ENCODE measurements around the gene NOTCH2. TPM values are rescaled to one million over a fixed set of nuclear protein-coding genes. Genes with fewer than 3 reads are reported as not detected.

The NOTCH2 gene
- polyA plus RNA-seq, 3 donors = 6.4 to 29.0 (median 15.4) TPM

DNA sequence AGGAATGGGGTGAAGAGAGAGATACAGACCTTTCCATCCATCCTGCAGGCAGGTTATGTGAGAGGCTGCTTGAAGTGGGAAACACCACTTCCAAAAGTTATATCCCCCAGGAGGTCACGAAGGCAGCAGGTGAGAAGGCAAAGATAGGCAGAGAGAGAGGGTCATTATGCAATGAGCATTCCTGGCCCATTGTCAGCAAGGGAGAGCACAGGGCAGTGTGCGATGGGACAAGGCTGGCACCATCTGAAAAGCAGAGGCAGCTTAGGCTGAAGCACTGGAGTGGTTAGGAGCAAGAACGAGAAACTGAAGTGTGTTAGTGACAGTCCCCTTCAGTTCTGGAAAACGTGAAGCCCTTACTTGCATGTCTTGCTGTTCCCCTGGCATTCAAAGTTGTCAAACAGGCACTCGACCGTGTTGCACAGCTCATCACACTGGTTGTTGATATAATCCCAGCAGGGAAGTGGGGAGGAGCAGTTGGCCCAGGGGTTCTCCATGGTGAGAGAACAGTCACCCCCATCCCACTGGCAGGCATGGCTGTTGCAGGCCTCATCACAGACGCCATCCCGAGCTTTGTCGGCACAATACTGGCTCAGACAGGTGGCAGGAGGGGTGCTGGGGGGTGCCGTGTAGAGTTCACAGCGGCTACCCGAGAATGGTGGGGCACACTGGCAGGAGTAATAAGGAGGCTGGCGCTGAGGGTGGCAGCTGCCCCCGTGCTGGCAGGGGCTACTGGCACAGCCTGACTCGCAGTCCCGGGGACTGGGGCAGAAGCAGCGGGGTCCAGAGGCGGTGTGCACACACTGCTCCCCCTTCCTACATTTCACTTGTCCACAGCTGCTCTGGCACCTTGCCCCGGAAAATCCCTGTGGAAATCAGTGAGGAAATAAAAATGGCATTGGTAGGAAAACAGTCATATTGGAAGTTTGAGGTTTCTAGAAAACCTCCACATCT is 144.2 kb downstream of the NOTCH2 start:
- 80 to 83% (median 82%) methylated on average over 19 of the region's 19 CpGs for WGBS, 3 donors
- H3K27ac ChIP-seq (ENCODE audit: low read depth, low read length) = no peak overlapping the region

GRCh38 chr1:119920104-119920968 is 149.1 kb downstream of the NOTCH2 start:
- WGBS, 3 donors = 83 to 92% (median 91%) methylated on average over 8 of the region's 8 CpGs
- H3K27ac ChIP-seq (ENCODE audit: low read depth, low read length) = no peak overlapping the region

DNA sequence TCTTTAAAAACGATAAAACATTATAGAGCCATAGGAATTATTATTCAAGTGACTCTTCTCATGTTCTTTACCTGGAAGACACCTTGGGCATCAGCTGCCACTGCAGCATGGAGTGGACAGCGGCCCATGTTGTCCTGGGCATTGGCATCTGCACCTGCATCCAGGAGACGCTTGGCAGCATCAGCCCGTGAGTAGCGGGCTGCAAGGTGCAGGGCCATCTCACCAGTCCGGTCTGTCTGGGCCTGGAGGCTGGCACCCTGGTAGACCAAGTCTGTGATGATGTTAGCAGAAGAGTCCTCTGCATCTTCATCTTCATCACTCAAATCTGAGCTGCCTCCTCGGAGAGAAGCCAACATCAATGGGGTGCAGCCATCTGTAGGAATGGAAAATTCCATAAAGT is 150.2 kb downstream of the NOTCH2 start:
- peak overlapping the region; percentile 48 for H3K27ac ChIP-seq (ENCODE audit: low read depth, low read length)
- WGBS, 3 donors = 89 to 95% (median 90%) methylated on average over 7 of the region's 7 CpGs

- no peak overlapping the region for H3K27ac ChIP-seq (ENCODE audit: low read depth, low read length)
- 91 to 94% (median 93%) methylated on average over 7 of the region's 7 CpGs for WGBS, 3 donors
Measured at GRCh38 chr1:119918301-119918700, 151.2 kb downstream of the NOTCH2 start.

DNA sequence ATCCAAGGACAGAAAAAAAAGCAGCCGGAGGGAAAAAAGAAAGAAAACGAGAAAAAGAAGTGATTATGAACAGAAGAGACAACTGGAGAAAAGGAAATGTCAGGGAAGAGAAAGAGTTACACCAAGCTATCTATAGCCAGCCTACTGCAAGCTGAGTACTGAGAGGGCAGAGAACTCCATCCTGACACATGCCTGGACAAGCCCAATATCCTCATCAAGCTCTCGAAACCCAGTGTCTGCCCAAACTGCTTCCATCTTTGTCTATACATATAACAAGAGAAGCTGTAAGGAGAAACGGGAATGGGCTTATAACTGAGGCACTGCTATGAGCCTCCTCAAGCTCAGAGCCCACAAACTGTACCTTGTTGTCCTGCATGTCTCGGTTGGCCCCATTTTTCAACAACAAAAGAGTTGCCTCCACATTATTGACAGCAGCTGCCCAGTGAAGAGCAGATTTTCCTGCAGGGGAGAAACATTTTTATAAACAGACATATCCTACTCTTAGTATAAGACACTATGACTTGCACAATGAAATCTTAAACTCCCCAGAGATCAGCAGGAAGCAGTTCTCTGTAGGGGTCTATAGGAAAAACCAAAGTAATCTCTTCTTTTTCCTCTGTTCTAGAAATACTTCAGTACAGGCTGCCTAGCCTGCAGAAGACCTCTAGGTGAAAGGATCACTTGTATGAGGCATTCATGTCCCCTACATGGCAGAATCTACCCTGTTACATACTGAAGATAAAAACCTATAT is 152.0 kb downstream of the NOTCH2 start:
- WGBS, 3 donors = 82 to 86% (median 84%) methylated on average over 5 of the region's 5 CpGs
- H3K27ac ChIP-seq (ENCODE audit: low read depth, low read length) = no peak overlapping the region

DNA sequence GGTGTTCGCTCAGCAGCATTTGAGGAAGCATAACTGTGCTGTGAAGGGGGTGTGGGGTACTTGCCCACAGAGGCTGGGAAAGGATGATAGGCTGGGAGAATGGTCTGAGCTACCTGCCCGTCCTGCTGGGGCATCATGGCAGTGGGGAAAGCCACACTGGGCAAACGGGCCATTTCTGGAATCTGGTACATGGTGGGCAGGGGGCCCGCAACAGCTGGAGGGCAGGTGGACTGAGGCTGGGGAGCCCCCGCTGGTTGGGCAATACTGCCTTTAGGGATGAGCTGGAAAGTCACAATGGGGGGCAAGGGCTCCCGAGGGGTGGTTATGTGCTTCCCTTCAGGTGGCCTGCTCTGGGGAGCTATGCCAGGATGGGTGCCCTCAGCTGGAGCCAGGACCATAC is 153.9 kb downstream of the NOTCH2 start:
- WGBS, 3 donors = 91 to 99% (median 97%) methylated on average over 6 of the region's 6 CpGs
- H3K27ac ChIP-seq (ENCODE audit: low read depth, low read length) = no peak overlapping the region

DNA sequence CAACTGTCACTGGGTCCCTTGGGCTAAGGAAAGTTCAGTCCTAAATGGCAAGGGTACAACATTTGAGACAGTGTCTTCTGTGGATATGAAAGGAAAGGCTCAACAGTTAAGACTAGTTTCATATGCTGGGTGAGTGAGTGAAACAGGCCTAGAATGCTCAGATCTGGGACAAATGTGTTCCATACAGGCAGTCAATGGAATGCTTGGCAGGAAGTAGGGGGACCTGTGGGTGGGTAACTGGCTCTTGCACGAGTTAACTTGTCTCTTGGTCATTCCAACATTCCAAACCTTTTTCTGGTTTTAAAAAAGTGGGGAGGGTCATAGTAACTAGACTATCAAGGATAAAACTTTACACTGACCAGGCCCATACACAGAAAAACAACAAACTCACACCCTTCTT is 155.4 kb downstream of the NOTCH2 start:
- no peak overlapping the region for H3K27ac ChIP-seq (ENCODE audit: low read depth, low read length)
- WGBS, 3 donors = 25 to 62% (median 60%) methylated on average over 1 of the region's 1 CpG

- WGBS, 3 donors = 61 to 95% (median 94%) methylated on average over 3 of the region's 3 CpGs
- no peak overlapping the region for H3K27ac ChIP-seq (ENCODE audit: low read depth, low read length)
Measured at GRCh38 chr1:119912963-119913362, 156.5 kb downstream of the NOTCH2 start.

GRCh38 chr1:119911775-119912174 is 157.7 kb downstream of the NOTCH2 start:
- no peak overlapping the region for H3K27ac ChIP-seq (ENCODE audit: low read depth, low read length)
- 83 to 92% (median 87%) methylated on average over 2 of the region's 2 CpGs for WGBS, 3 donors

DNA sequence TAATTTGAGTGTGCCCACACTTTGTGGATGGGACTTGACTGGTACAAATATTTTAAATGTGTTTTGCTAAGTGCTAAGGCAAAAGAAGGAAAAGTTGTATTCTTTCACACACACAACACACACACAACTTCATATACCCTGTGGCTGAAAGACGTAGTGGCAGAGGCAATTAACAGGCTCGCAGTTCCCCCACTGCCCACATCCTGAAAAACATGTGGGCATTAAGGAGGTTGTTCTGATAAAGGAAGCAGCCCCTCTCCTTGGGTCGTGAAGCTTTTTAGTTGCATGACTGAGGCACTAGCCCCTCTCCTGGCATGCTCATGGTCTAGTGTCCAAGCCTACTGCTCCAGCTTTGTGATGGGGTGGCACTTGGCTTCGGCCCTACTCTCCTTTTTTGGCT is 158.8 kb downstream of the NOTCH2 start:
- 57 to 70% (median 59%) methylated on average over 4 of the region's 4 CpGs for WGBS, 3 donors
- no peak overlapping the region for H3K27ac ChIP-seq (ENCODE audit: low read depth, low read length)

DNA sequence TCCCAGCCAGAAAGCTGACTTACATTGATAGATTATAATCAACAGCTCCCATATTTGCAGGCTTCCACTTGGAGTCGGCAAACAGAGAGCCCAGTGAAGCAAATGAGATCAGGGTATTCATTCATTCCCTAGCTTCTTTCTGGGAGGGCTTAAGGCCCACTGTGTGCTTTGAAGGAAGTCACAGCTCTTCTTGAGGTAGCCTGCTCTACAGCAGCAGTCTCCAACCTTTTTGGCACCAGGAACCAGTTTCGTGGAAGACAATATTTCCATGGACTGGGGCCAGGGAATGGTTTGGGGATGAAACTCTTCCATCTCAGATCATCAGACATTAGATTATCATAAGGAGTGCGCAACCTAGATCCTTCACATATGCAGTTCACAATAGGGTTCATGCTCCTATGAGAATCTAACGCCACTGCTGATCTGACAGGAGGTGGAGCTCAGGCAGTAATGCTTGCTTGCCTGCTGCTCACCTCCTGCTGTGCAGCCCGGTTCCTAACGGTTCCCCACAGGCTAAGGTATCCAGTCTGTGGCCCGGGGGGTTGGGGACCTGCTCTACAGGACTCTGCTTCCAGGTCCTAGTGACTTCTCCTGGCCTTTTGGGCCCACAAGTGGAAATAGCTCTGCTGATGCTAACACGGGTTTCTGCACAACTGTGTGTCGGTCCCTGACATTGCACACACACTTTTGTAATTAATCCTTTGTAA is 159.4 kb downstream of the NOTCH2 start:
- 72 to 77% (median 75%) methylated on average over 9 of the region's 9 CpGs for WGBS, 3 donors
- H3K27ac ChIP-seq (ENCODE audit: low read depth, low read length) = no peak overlapping the region

GRCh38 chr1:119908661-119909060 is 160.8 kb downstream of the NOTCH2 start:
- no peak overlapping the region for H3K27ac ChIP-seq (ENCODE audit: low read depth, low read length)
- WGBS, 3 donors = 87 to 92% (median 88%) methylated on average over 3 of the region's 3 CpGs

- H3K27ac ChIP-seq (ENCODE audit: low read depth, low read length) = no peak overlapping the region
- 68 to 93% (median 92%) methylated on average over 4 of the region's 4 CpGs for WGBS, 3 donors
Measured at GRCh38 chr1:119906927-119907652, 162.4 kb downstream of the NOTCH2 start.

GRCh38 chr1:119903443-119903835 is 166.0 kb downstream of the NOTCH2 start:
- H3K27ac ChIP-seq (ENCODE audit: low read depth, low read length) = no peak overlapping the region

GRCh38 chr1:119902775-119903442 is 166.6 kb downstream of the NOTCH2 start:
- no peak overlapping the region for H3K27ac ChIP-seq (ENCODE audit: low read depth, low read length)
- 87 to 93% (median 91%) methylated on average over 4 of the region's 4 CpGs for WGBS, 3 donors

- 85 to 93% (median 91%) methylated on average over 3 of the region's 3 CpGs for WGBS, 3 donors
- H3K27ac ChIP-seq (ENCODE audit: low read depth, low read length) = no peak overlapping the region
Measured at GRCh38 chr1:119898981-119899720, 170.3 kb downstream of the NOTCH2 start.

All from adipose tissue (tissue), 3 donors.